PC-9 (cell line): Measurements from ENCODE around the gene ZNF672.

Experiments
- CTCF ChIP-seq: fragments of 200-600 bp; sonication (generic); conservative IDR thresholded peaks from 2 replicates; pipeline ENCODE4 v1.6.1; 2017; ENCODE audit warnings: mixed run types, antibody characterized with exemption, mild to moderate bottlenecking, moderate library complexity
- EZH2 ChIP-seq: fragments of 200-600 bp; sonication (generic); IDR thresholded peaks from 2 replicates; pipeline ENCODE4 v1.8.0; 2017; ENCODE audit warnings: antibody characterized with exemption, low read depth

- TF ChIP-seq CTCF (no peak), EZH2 (no peak)
These were observed 46.7 kb downstream of the ZNF672 start for GRCh38 chr1:248884632-248885295.
